Measurements from ENCODE around the gene PLEKHN1.
"Not testable (repeated sequence)": the region's sequence is repeated elsewhere in the genome, so short reads cannot be mapped to it uniquely, and the experiment has no call there.

Gene PLEKHN1

GRCh38 chr1:975896-976683 lies 9.8 kb downstream of the PLEKHN1 start:
- DNase-seq: no peak

- not testable (repeated sequence) for DNase-seq
Observed at GRCh38 chr1:976791-977190, 10.5 kb downstream of the PLEKHN1 start.

- no peak for DNase-seq
Observed at GRCh38 chr1:978069-978834, 12.0 kb downstream of the PLEKHN1 start.

GRCh38 chr1:978835-979743 lies 12.8 kb downstream of the PLEKHN1 start:
- DNase-seq: no peak

GRCh38 chr1:979744-980072 lies 13.4 kb downstream of the PLEKHN1 start:
- no peak for DNase-seq

GRCh38 chr1:980137-980571 lies 13.9 kb downstream of the PLEKHN1 start:
- no peak for DNase-seq

GRCh38 chr1:980602-981395 lies 14.5 kb downstream of the PLEKHN1 start:
- DNase-seq: no peak

GRCh38 chr1:981491-981954 lies 15.2 kb downstream of the PLEKHN1 start:
- no peak for DNase-seq

- no peak for DNase-seq
Observed at GRCh38 chr1:981955-982558, 15.8 kb downstream of the PLEKHN1 start, which contains the start of gene PERM1. Gene PERM1, minus strand, starts transcription at chr1:982093. Its CDS starts 1,064 bp downstream, at chr1:981029.

- DNase-seq: no peak
Observed at GRCh38 chr1:982765-983436, 16.6 kb downstream of the PLEKHN1 start.

GRCh38 chr1:983798-984475 lies 17.7 kb downstream of the PLEKHN1 start:
- no peak for DNase-seq

GRCh38 chr1:984476-984814 lies 18.2 kb downstream of the PLEKHN1 start:
- DNase-seq: no peak

- DNase-seq: no peak
Observed at GRCh38 chr1:985126-985525, 18.8 kb downstream of the PLEKHN1 start.

- DNase-seq: not testable (repeated sequence)
Observed at GRCh38 chr1:988061-988460, 21.8 kb downstream of the PLEKHN1 start.

- not testable (repeated sequence) for DNase-seq
Observed at GRCh38 chr1:991275-991674, 25.0 kb downstream of the PLEKHN1 start.

GRCh38 chr1:991895-992294 lies 25.6 kb downstream of the PLEKHN1 start:
- no peak for DNase-seq

- no peak for DNase-seq
Observed at GRCh38 chr1:992362-992761, 26.1 kb downstream of the PLEKHN1 start.

- no peak for DNase-seq
Observed at GRCh38 chr1:993379-993995, 27.2 kb downstream of the PLEKHN1 start.

- DNase-seq: not testable (repeated sequence)
Observed at GRCh38 chr1:994546-994945, 28.3 kb downstream of the PLEKHN1 start.

Data from NCI-H524 treated with DMSO at 0.1 percent for 48 hours (cell line).